Ecto neural progenitor cell (in vitro differentiated cells): ENCODE data around the gene PRR18.
A peak's percentile ranks its signal among the peaks of the same experiment; 100 is the strongest.

Source experiments
- DNase-seq: peaks from one replicate; pipeline ENCODE4 v3.0.0-alpha.2; 2018; ENCODE audit warnings: low spot score

PRR18 gene

DNA sequence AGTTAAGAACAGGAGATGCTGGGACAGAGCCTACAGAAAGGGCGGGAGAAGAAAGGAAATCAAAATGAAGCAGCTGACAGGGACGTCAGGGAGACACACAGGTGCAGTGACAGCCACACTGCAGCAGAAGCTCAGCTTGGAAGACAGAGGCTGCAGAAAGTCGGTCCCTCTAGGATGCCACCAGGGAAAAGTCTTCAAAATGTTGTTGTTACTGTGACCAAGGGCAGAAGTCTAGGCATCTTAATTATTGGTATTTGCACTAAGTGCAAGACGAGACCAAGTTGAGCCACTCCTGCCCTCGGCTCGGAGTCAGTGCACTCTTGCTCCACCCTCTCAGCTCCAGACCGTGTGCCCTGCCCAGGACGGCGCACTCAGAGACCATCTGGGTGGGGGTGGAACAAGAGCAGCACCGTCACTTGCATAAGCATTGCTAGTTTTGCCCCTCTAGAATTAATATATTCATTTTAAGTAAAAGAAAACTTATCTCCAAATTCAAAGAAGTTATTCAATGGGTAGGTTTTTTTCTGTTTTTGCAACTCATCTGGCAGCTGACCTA, 2.6 kb downstream of the PRR18 start:
- DNase-seq = no peak

DNA sequence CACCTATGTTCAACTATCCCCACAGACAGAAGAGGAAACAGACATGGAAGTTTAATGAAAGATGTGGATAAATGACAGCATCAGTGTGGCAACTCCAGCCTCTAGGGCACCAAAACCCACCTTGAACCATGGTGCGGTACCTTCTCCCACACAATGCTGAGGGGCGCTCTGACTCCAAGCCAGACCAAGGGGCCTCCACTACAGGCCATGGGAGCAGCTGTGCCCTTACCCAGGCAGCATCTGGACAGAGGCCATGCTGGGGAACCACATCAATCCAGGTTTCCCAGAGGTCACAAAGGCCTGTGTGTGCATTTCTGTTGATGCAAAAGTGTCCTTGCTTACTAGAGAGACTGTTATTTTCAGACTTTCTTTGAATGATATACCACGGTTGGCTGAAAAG, 4.1 kb downstream of the PRR18 start:
- no peak for DNase-seq

- DNase-seq = no peak
Observed at GRCh38 chr6:166301611-166302529, 6.3 kb downstream of the PRR18 start.

- no peak for DNase-seq
Observed at GRCh38 chr6:166300357-166300987, 7.7 kb downstream of the PRR18 start.

GRCh38 chr6:166297606-166298005, 10.6 kb downstream of the PRR18 start:
- no peak for DNase-seq

- DNase-seq = no peak
Observed at GRCh38 chr6:166296035-166296883, 11.9 kb downstream of the PRR18 start.

GRCh38 chr6:166293731-166294584, 14.2 kb downstream of the PRR18 start:
- DNase-seq = no peak

- no peak for DNase-seq
Observed at GRCh38 chr6:166289207-166290060, 18.8 kb downstream of the PRR18 start.

GRCh38 chr6:166286839-166287271, 21.3 kb downstream of the PRR18 start:
- DNase-seq = no peak

DNA sequence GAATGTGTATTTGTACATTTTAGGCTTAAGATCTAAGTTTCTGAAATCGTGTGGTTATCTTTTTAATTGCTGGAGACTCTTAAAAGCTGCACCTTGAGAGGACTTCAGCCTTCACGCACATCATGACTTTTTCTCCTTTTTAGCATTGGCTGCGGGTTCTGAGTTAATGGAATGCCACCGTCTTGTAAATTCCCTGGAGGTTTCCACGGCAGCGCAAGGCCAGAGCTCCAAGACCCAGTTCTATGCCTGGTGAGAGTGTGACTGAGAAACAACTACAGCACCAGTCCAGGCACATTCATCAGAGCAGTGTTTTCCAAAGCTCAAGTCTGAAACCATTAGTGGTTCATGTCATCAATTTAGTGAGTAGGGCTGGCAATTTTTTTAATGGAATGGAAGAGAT, 23.0 kb downstream of the PRR18 start:
- no peak for DNase-seq

- no peak for DNase-seq
Observed at GRCh38 chr6:166284640-166285039, 23.6 kb downstream of the PRR18 start.

DNA sequence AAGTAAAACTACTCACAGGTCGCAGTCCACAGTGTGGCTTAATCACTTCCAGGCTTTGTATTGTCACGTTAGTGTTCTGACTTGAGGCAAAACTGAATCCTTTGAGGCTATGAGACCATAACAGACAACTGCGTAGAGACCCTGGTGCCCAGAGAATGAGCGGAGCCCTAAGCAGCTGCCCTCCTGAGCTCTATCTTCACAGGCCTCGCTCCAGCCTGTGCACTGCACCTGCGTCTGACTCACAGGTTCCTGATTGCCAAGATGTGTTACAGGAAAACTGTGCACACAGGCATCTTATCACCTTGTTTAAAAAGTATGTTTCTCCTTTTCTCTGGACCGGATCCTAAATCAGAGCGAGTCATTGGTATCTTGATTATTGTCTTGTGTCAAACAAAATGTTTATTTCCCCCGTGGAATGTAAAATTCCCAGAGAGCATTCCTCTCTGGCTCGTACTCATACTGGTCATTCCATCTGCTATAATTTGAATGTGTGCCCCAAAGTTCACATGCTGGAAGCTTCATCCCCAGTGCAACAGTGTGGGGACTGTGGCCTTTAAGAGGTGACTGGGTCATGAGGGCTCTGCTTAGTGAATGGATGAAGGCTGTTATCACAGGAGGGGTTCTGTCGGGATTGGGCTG, 25.7 kb downstream of the PRR18 start:
- DNase-seq = no peak

- DNase-seq = no peak
Observed at GRCh38 chr6:166281104-166281503, 27.1 kb downstream of the PRR18 start.

GRCh38 chr6:166279393-166279679, 28.9 kb downstream of the PRR18 start:
- DNase-seq = no peak

DNA sequence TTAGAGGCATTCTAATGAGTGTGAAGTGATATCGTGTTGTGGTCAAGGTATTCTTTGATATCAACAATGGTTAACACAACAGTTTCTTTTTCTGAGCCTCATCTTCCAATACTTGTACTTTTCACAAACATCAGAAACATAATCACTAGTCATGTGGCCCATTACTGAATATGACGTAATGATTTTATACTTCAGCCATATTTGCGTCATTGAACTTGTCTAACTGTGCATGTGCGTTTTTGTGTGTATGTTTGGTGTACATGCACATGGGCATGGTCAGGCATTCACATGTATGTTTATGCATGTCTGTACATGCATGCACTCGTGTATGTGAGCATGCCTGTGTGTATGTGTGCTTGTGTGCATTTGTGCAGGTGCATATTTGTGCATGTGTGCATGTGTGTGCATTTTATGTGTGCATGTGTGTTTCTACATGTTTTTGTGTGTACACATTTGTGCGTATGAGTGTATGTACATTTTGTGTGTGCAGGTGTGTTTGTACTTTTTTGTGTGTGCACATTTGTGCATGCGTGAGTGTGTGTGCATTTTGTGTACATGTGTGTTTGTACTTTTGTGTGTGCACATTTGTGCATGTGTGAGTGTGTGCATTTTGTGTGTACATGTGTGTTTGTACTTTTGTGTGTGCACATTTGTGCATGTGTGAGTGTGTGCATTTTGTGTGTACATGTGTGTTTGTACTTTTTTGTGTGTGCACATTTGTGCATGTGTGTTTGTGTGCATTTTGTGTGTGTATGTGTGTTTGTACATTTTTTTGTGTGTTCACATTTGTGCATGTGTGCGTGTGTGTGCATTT, 29.4 kb downstream of the PRR18 start:
- DNase-seq = no peak

GRCh38 chr6:166277892-166278578, 30.2 kb downstream of the PRR18 start:
- DNase-seq = no peak

GRCh38 chr6:166277018-166277417, 31.2 kb downstream of the PRR18 start:
- DNase-seq = no peak

GRCh38 chr6:166275714-166276166, 32.5 kb downstream of the PRR18 start:
- peak; percentile 87 for DNase-seq
